HG03558 (cell line): ENCODE data around the gene CERK.
"Not testable (repeated sequence)": the region's sequence is repeated elsewhere in the genome, so short reads cannot be mapped to it uniquely, and the experiment has no call there.

Source experiments
- ATAC-seq: cut with Tn5 transposase; IDR thresholded peaks from one replicate; pipeline ENCODE4 v1.9.1; 2021; ENCODE audit warnings: moderate number of reproducible peaks; ENCODE audit not compliant: unreplicated experiment; ENCODE audit errors: extremely low read depth

The CERK gene

GRCh38 chr22:46734830-46735453, 3.1 kb downstream of the CERK start:
- no peak for ATAC-seq

- not testable (repeated sequence) for ATAC-seq
Observed at GRCh38 chr22:46734213-46734722, 3.8 kb downstream of the CERK start.

GRCh38 chr22:46732513-46732912, 5.5 kb downstream of the CERK start:
- no peak for ATAC-seq

- no peak for ATAC-seq
Observed at GRCh38 chr22:46732041-46732379, 6.0 kb downstream of the CERK start.

GRCh38 chr22:46731246-46732040, 6.6 kb downstream of the CERK start:
- no peak for ATAC-seq

- ATAC-seq: no peak
Observed at GRCh38 chr22:46730568-46731245, 7.3 kb downstream of the CERK start.

GRCh38 chr22:46728470-46728869, 9.6 kb downstream of the CERK start:
- ATAC-seq: no peak

GRCh38 chr22:46727813-46728364, 10.2 kb downstream of the CERK start:
- ATAC-seq: no peak

- ATAC-seq: no peak
Observed at GRCh38 chr22:46726986-46727317, 11.1 kb downstream of the CERK start.

- no peak for ATAC-seq
Observed at GRCh38 chr22:46726066-46726985, 11.7 kb downstream of the CERK start.

GRCh38 chr22:46725096-46725495, 13.0 kb downstream of the CERK start:
- no peak for ATAC-seq

- no peak for ATAC-seq
Observed at GRCh38 chr22:46723882-46724281, 14.2 kb downstream of the CERK start.

GRCh38 chr22:46721501-46722085, 16.5 kb downstream of the CERK start:
- no peak for ATAC-seq

- ATAC-seq: no peak
Observed at GRCh38 chr22:46719921-46720320, 18.1 kb downstream of the CERK start.

GRCh38 chr22:46714550-46714949, 23.5 kb downstream of the CERK start:
- ATAC-seq: no peak

- no peak for ATAC-seq
Observed at GRCh38 chr22:46712288-46712687, 25.8 kb downstream of the CERK start.

GRCh38 chr22:46710806-46711205, 27.2 kb downstream of the CERK start:
- no peak for ATAC-seq

- ATAC-seq: no peak
Observed at GRCh38 chr22:46708766-46709330, 29.2 kb downstream of the CERK start.

GRCh38 chr22:46707827-46708570, 30.1 kb downstream of the CERK start:
- ATAC-seq: no peak
